SK-N-MC (cell line): ENCODE data around the gene FN3K.
A peak's percentile ranks its signal among the peaks of the same experiment; 100 is the strongest.
"Not testable (repeated sequence)": the region's sequence is repeated elsewhere in the genome, so short reads cannot be mapped to it uniquely, and the experiment has no call there.

Source experiments
- DNase-seq: peaks from one replicate; pipeline ENCODE4 v3.0.0-alpha.2; 2011; ENCODE audit warnings: low read depth, low spot score
- H3K27ac ChIP-seq: fragments of 200-600 bp; sonication (generic); 2 replicates; pipeline ENCODE4 v1.5.1; 2016; ENCODE audit warnings: mixed run types
- H3K36me3 ChIP-seq: fragments of 200-600 bp; sonication (generic); 2 replicates; pipeline ENCODE4 v1.6.1; 2017; ENCODE audit warnings: antibody characterized with exemption, low read length, mixed read lengths; ENCODE audit not compliant: insufficient read depth
- H3K4me3 ChIP-seq: fragments of 200-600 bp; sonication (generic); 2 replicates; pipeline ENCODE4 v1.5.1; 2016
- H3K9ac ChIP-seq: fragments of 200-600 bp; sonication (generic); 2 replicates; pipeline ENCODE4 v1.8.0; 2017; ENCODE audit warnings: mixed run types, mixed read lengths; ENCODE audit not compliant: insufficient read length
- H3K9me3 ChIP-seq: fragments of 200-600 bp; sonication (generic); 2 replicates; pipeline ENCODE4 v1.6.1; 2017; ENCODE audit warnings: low read depth, mild to moderate bottlenecking, antibody characterized with exemption, low read length, moderate library complexity, mixed read lengths
- EZH2 ChIP-seq: fragments of 200-600 bp; sonication (generic); IDR thresholded peaks from one replicate; pipeline ENCODE4 v1.6.1; 2017; ENCODE audit warnings: antibody characterized with exemption
- FOXP2 ChIP-seq: optimal IDR thresholded peaks from 2 replicates; pipeline ENCODE3; 2011; ENCODE audit warnings: mild to moderate bottlenecking, moderate library complexity; ENCODE audit not compliant: insufficient read depth; ENCODE audit errors: extremely low read length, control extremely low read depth
- POLR2AphosphoS5 ChIP-seq: IDR thresholded peaks from 2 replicates; pipeline ENCODE4 v1.6.1; 2012; ENCODE audit warnings: mild to moderate bottlenecking, low read depth, low read length, borderline replicate concordance

Gene FN3K

GRCh38 chr17:82752371-82753200 is 17.2 kb downstream of the FN3K start:
- H3K9me3 ChIP-seq = no peaks in the 10 kb centered on the region
- peak overlapping the region; percentile 98 for H3K4me3 ChIP-seq
- TF ChIP-seq FOXP2 = no peak
- TF ChIP-seq POLR2AphosphoS5 = no peak
- DNase-seq = no peak
- H3K36me3 ChIP-seq = peaks cover 10% of the 10 kb centered on the region; the same call in 1 of the 2 replicates
- H3K27ac ChIP-seq = no peak overlapping the region
- peak overlapping the region; percentile 81 for H3K9ac ChIP-seq

GRCh38 chr17:82753201-82753464 is 17.7 kb downstream of the FN3K start:
- no peak for TF ChIP-seq EZH2
- no peak for TF ChIP-seq FOXP2
- TF ChIP-seq POLR2AphosphoS5 = no peak
- peak overlapping the region; percentile 81 for H3K9ac ChIP-seq
- peak overlapping the region; percentile 98 for H3K4me3 ChIP-seq
- no peaks in the 10 kb centered on the region for H3K9me3 ChIP-seq
- peaks cover 13% of the 10 kb centered on the region; the same call in 1 of the 2 replicates for H3K36me3 ChIP-seq
- no peak overlapping the region for H3K27ac ChIP-seq
- no peak for DNase-seq

DNA sequence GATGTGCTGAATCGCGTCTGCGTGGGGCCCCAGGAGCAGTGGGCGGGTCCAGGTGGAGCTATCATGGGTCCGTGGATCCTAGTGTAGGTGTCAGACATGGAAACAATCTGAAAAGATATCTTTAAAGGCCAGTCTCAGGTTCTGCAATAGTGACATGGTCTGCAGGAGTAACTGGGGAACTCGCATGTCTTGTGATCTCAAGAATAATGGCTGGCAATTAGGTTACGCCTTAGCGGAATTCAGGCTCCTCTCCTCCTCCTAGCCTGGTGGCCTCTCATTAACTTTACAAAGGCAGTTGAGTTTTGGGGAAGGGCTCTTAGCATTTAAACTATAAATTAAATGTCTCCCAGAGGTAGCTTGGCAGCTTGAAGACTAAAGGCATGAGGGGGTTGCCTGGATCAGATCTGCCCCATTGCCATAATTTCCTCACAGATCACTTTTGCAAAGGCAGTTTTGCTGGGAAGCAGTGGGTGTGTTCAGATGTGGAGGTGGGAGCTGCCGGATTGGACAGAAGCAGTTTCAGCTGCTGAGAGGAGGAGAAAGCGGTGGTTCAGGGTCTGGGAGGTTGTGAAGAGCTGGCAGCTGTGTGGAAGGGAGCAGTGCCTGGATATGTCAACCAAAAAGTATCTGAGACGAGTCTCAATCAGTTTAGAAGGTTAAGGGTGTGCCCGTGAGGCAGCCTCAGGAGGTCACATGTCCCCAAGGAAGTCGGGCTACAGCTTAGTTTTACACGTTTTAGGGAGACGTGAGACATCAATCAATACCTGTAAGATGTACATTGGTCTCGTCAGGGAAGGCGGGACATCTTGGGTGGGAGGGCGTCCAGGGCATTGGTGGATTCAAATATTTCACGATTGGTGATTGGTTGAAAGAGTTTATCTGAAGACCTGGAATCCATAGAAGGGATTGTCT is 19.1 kb downstream of the FN3K start:
- TF ChIP-seq FOXP2 (no peak), POLR2AphosphoS5 (no peak), EZH2 (no peak)
- peak overlapping the region; percentile 26; the same call in 1 of the 2 replicates for H3K27ac ChIP-seq
- peak overlapping the region; percentile 23; the same call in 1 of the 2 replicates for H3K4me3 ChIP-seq
- no peaks in the 10 kb centered on the region for H3K9me3 ChIP-seq
- H3K9ac ChIP-seq = no peak overlapping the region
- H3K36me3 ChIP-seq = peaks cover 13% of the 10 kb centered on the region; the same call in 1 of the 2 replicates
- no peak for DNase-seq

DNA sequence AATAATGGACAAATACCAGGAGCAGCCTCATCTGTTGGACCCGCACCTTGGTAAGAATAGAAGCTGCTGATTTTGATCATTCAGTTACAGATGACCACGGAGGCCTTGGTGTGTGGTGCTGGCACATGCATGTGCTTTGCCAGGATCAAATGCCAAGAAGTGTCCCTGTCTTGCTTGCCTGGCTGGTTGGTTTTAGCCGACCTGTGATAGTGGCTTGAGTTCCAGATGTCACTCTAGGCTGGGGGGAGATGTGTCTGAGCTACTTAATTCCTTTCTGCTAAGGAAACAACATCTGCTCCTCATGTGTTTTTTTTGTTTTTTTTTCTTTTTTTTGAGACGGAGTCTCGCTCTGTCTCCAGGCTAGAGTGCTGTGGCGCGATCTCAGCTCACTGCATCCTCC is 20.8 kb downstream of the FN3K start:
- H3K4me3 ChIP-seq = no peak overlapping the region
- H3K9me3 ChIP-seq = no peaks in the 10 kb centered on the region
- no peak overlapping the region for H3K9ac ChIP-seq
- peaks cover 23% of the 10 kb centered on the region; the same call in 1 of the 2 replicates for H3K36me3 ChIP-seq
- no peak for TF ChIP-seq FOXP2
- TF ChIP-seq POLR2AphosphoS5 = no peak
- TF ChIP-seq EZH2 = no peak
- no peak for DNase-seq
- no peak overlapping the region for H3K27ac ChIP-seq

DNA sequence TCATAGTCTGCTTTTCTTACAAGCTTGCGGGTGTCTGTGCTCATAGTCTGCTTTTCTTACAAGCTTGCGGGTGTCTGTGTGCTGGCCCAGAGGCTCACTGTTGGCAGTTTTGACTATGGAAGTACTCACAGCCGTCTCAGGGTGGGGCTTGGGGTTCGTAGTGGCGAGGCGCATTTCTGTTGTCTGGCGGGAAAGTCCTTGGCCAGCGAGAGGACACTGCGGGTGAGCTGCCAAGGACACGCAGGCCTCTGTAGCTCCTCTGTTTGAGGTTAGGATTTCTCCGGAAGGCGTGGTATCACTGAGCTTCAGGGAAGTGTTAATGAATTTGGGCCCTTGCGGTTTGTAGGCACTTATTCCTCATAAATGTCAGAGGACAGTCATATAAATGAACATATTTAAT is 30.0 kb downstream of the FN3K start:
- Histone ChIP-seq H3K36me3 (peaks cover 64% of the 10 kb centered on the region), H3K9ac (no peak overlapping the region), H3K4me3 (no peak overlapping the region), H3K9me3 (no peaks in the 10 kb centered on the region), H3K27ac (0 out of 2 replicates have a peak overlapping the region, but pooled peaks have one; percentile 42)
- no peak for TF ChIP-seq FOXP2
- no peak for TF ChIP-seq EZH2
- TF ChIP-seq POLR2AphosphoS5 = no peak
- no peak for DNase-seq

GRCh38 chr17:82767041-82767754 is 31.8 kb downstream of the FN3K start:
- no peak overlapping the region for H3K4me3 ChIP-seq
- no peaks in the 10 kb centered on the region for H3K9me3 ChIP-seq
- no peak overlapping the region for H3K9ac ChIP-seq
- H3K27ac ChIP-seq = no peak overlapping the region
- no peak for DNase-seq
- H3K36me3 ChIP-seq = peaks cover 59% of the 10 kb centered on the region
- TF ChIP-seq POLR2AphosphoS5 (no peak), FOXP2 (no peak), EZH2 (no peak)

DNA sequence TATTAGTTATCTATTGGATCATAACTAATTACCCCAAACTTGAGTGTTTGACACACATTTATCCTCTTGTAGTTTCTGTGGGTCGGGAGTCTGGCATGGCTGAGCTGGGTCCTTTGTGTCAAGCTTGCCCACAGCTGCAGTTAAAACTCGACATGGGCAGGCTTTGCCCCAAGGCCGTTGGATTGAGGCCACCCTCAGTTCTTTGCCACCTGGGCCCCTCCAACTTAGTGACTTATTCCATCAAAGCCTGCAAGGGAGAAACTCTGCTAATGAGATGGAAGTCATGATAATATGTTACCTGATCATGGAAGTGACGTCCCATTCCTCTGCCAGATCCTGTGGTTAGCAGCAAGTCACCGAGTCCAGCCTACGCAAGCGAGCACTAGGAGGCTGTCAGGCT is 33.6 kb downstream of the FN3K start:
- H3K36me3 ChIP-seq = peaks cover 59% of the 10 kb centered on the region
- no peak overlapping the region for H3K4me3 ChIP-seq
- no peak overlapping the region for H3K9ac ChIP-seq
- H3K9me3 ChIP-seq = no peaks in the 10 kb centered on the region
- H3K27ac ChIP-seq = no peak overlapping the region
- DNase-seq = no peak
- TF ChIP-seq FOXP2 (no peak), POLR2AphosphoS5 (no peak), EZH2 (no peak)

DNA sequence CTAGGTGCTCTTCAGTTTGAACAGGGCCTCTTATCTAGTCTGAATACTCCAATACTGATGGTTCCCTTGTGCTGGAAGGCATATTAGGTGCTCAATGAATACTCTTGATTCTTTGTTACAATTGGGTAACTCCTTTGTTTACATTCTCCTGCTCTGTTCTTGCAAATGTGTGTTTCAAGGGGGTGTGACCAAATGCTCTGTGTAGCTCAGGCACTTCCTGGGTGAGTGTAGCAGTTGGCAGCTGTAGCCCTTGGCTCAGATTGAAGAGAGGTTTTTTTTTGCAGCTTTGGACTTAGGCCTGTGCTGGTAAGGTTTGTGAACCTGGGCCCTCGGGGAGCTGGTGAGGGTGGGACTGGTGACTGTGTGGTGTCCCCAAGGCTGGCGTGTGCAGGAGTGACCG is 36.6 kb downstream of the FN3K start:
- no peak for DNase-seq
- no peak overlapping the region for H3K4me3 ChIP-seq
- H3K9me3 ChIP-seq = no peaks in the 10 kb centered on the region
- no peak overlapping the region for H3K9ac ChIP-seq
- peaks cover 54% of the 10 kb centered on the region for H3K36me3 ChIP-seq
- TF ChIP-seq POLR2AphosphoS5 = no peak
- no peak for TF ChIP-seq EZH2
- no peak for TF ChIP-seq FOXP2
- no peak overlapping the region for H3K27ac ChIP-seq

DNA sequence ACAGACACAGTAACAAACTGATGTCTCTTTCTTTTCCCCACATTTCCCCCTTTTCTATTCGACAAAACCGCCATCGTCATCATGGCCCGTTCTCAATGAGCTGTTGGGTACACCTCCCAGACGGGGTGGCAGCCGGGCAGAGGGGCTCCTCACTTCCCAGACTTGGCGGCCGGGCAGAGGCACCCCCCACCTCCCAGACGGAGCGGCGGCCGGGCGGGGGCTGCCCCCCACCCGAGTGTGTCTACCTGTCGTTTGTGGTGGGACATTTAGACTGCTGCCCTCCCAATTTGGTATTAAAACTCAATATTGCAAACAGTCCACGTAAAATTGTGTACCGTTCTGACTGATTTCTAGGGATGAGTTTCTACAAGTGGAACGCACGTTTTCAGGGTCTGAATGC is 39.0 kb downstream of the FN3K start:
- not testable (repeated sequence) for H3K9me3 ChIP-seq, DNase-seq, H3K9ac ChIP-seq, H3K27ac ChIP-seq
- Histone ChIP-seq H3K4me3 (0 out of 2 replicates have a peak overlapping the region, but pooled peaks have one; percentile 12), H3K36me3 (peaks cover 31% of the 10 kb centered on the region)
